Liver (tissue), 3 donors: ENCODE data around the gene ADAM11.

Source experiments
- RAD21 ChIP-seq, 2 donors: IDR thresholded peaks; 2 replicates each; pipeline ENCODE4 v1.6.1; 2016; ENCODE audit warnings: antibody characterized with exemption in 2 of 2, mild to moderate bottlenecking in 2 of 2
- SP1 ChIP-seq: IDR thresholded peaks from 2 replicates; pipeline ENCODE4 v1.6.1; 2018; ENCODE audit warnings: antibody characterized with exemption, mild to moderate bottlenecking
- TAF1 ChIP-seq: conservative IDR thresholded peaks from 2 replicates; pipeline ENCODE4 v1.6.1; 2016; ENCODE audit warnings: antibody characterized with exemption, mild to moderate bottlenecking
- YY1 ChIP-seq: IDR thresholded peaks from 2 replicates; pipeline ENCODE4 v1.6.1; 2016; ENCODE audit warnings: antibody characterized with exemption, mild to moderate bottlenecking
- TF ChIP-seq, protein P1 (sequence below): fragments of 150-350 bp; IDR thresholded peaks from 2 replicates; pipeline ENCODE4 v1.5.1; 2017; ENCODE audit warnings: improper control_type of control experiment, low read depth, low read length; ENCODE audit not compliant: missing input control
- donor health status: healthy.
- donor health status: healthy.

DNA sequence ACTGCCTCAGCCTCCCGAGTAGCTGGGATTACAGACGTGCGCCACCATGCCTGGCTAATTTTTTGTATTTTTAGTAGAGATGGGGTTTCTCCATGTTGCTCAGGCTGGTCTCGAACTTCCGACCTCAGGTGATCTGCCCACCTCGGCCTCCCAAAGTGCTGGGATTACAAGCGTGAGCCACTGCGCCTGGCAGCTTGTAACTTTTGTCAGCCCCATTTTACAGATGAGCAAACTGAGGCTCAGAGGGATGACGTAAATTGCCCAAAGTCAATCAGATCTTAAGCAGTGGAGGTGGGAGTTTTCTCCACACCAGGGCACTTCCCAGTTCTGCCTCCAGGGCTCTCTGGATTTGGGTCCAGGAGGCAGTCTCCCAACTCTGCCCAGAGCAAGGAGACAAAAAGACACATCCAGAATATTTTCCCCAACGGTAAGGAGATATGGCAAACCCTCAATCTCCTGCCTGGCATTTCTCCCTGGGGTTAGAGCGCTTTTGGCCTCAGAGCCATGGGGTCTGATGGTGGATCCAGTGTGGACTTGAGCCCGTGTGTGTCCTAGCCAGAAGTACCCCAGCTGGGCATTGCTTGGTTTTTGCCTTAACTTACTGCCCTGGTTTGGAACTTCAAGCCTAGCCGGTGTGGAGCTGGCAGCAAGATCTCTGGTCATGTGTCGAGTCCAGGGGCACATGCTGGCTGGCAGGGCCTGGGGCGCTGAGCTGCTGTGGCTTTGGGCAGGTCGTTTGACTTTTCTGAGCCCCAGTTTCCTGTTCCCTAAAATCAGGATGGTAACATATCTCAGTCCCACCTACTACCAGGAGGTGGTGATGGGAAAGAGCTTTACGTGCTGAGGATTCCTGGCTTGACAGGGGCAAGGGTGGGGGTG lies 3.4 kb downstream of the ADAM11 start:
- TF ChIP-seq, protein P1, sequence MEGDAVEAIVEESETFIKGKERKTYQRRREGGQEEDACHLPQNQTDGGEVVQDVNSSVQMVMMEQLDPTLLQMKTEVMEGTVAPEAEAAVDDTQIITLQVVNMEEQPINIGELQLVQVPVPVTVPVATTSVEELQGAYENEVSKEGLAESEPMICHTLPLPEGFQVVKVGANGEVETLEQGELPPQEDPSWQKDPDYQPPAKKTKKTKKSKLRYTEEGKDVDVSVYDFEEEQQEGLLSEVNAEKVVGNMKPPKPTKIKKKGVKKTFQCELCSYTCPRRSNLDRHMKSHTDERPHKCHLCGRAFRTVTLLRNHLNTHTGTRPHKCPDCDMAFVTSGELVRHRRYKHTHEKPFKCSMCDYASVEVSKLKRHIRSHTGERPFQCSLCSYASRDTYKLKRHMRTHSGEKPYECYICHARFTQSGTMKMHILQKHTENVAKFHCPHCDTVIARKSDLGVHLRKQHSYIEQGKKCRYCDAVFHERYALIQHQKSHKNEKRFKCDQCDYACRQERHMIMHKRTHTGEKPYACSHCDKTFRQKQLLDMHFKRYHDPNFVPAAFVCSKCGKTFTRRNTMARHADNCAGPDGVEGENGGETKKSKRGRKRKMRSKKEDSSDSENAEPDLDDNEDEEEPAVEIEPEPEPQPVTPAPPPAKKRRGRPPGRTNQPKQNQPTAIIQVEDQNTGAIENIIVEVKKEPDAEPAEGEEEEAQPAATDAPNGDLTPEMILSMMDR, result no peak
- TF ChIP-seq RAD21 (IDR thresholded peaks at IDR 0.05) (no peak), YY1 (no peak), SP1 (no peak), TAF1 (no peak)
